Neural crest cell (in vitro differentiated cells): ENCODE results near the gene TRAPPC10. TPM values are rescaled to one million over a fixed set of nuclear protein-coding genes. Genes with fewer than 3 reads are reported as not detected.

Experiments used
- DNase-seq: peaks from one replicate; pipeline ENCODE4 v3.0.0; 2021; ENCODE audit warnings: low read depth, mixed read lengths, low spot score
- H3K27ac Mint-ChIP-seq: one replicate; pipeline ENCODE4 v1.8.0; 2021; ENCODE audit warnings: mild to moderate bottlenecking, mixed read lengths; ENCODE audit not compliant: unreplicated experiment
- H3K27me3 Mint-ChIP-seq: 2 replicates; pipeline ENCODE4 v1.8.0; 2021; ENCODE audit warnings: low read depth, mild to moderate bottlenecking, mixed read lengths
- H3K36me3 Mint-ChIP-seq: 2 replicates; pipeline ENCODE4 v1.8.0; 2021; ENCODE audit warnings: low read depth, mild to moderate bottlenecking, mixed read lengths
- H3K4me1 Mint-ChIP-seq: 2 replicates; pipeline ENCODE4 v1.8.0; 2021; ENCODE audit warnings: mixed read lengths
- H3K4me3 Mint-ChIP-seq: one replicate; pipeline ENCODE4 v1.8.0; 2021; ENCODE audit warnings: mild to moderate bottlenecking, mixed read lengths
- H3K9me3 Mint-ChIP-seq: 2 replicates; pipeline ENCODE4 v1.8.0; 2021; ENCODE audit warnings: mixed read lengths
- CTCF ChIP-seq: fragments of 200-600 bp; sonication (generic); conservative IDR thresholded peaks from 2 replicates; pipeline ENCODE4 v1.5.0; 2021; ENCODE audit warnings: antibody characterized with exemption, mild to moderate bottlenecking
- total RNA-seq: library from RNA; stranded (reverse); gene quantifications from 2 replicates; pipeline ENCODE4 v1.2.1, GENCODE V29; 2021

Gene TRAPPC10
- total RNA-seq, 1 donor from 2014 or later, result 35.1 TPM

DNA sequence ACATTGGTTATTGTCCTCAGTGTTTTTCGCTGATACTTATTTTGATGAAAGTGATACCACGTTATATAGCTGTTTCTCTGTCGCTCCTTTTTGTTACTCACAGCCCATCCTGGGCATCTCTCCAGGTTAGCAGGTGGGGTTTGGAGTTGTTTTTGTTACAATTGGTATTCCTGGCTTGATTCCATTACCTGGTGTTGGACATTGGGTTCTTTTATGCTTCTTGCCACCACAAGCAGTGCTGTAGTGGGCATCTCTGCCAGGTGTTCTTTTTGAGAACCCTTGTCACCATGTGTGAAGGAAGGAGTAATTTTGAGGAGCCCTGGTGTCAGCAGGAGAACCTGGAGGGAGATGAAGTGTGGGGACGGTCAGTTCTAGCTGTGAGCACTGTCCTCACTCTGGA, 47.6 kb downstream of the TRAPPC10 start:
- no peaks in the 10 kb centered on the region for H3K9me3 Mint-ChIP-seq
- peaks cover 2% of the 10 kb centered on the region for H3K4me1 Mint-ChIP-seq
- TF ChIP-seq CTCF, result no peak
- no peaks in the 10 kb centered on the region for H3K27me3 Mint-ChIP-seq
- DNase-seq, result no peak
- no peak overlapping the region for H3K27ac Mint-ChIP-seq
- no peak overlapping the region for H3K4me3 Mint-ChIP-seq
- H3K36me3 Mint-ChIP-seq, result no peaks in the 10 kb centered on the region

DNA sequence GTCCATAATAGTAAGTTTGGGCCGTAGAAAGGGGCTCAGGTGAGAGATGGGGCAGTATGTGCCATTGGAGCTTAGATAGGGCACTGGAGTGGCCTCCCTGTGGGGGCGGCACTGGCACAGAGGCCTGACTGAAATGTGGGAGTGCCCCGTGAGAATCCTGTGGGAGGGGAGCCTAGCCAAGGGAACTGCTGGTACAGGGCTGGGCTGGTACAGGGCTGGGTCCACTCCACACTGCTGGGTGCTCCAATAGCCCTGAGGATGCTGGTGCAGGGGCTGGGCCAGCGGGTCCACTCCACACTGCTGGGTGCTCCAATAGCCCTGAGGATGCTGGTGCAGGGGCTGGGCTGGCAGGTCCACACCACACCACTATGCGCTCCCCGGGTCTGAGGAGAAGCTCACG, 50.3 kb downstream of the TRAPPC10 start:
- H3K27me3 Mint-ChIP-seq, result no peaks in the 10 kb centered on the region
- H3K9me3 Mint-ChIP-seq, result no peaks in the 10 kb centered on the region
- H3K4me1 Mint-ChIP-seq, result peaks cover 9% of the 10 kb centered on the region
- no peaks in the 10 kb centered on the region for H3K36me3 Mint-ChIP-seq
- TF ChIP-seq CTCF, result no peak
- H3K4me3 Mint-ChIP-seq, result no peak overlapping the region
- no peak for DNase-seq
- no peak overlapping the region for H3K27ac Mint-ChIP-seq

GRCh38 chr21:44063151-44063912, 51.2 kb downstream of the TRAPPC10 start:
- no peak overlapping the region for H3K4me3 Mint-ChIP-seq

DNA sequence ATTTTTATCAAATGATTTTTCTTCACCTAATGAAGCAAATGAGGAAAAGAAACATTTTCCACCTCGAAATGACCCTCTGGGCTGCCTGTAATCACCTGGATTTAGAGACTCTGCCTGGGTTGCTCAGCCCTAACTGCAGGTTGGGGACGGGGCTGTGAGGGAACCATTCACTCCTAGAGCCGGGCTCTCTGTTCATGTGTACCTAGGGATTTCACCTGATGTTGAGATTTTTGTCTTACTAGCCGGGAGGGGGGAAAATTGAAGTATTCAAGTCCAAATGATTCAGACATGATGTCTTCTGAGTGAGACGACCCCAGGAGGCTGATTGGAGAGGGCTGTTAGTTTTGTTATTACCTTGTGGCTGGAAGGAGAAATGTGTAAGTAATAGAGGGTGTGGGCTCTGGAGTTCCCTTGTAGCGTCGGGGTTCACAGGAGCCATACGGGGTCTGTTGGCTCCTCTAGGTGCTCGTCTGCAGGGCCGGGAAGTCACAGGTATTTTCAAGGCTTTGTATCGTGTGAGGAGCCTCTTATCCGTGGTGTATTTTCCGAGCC, 52.8 kb downstream of the TRAPPC10 start:
- Mint-ChIP-seq H3K4me3 (no peak overlapping the region), H3K9me3 (no peaks in the 10 kb centered on the region), H3K4me1 (peaks cover 18% of the 10 kb centered on the region), H3K27me3 (no peaks in the 10 kb centered on the region), H3K27ac (no peak overlapping the region), H3K36me3 (peaks cover 4% of the 10 kb centered on the region)
- no peak for DNase-seq
- no peak for TF ChIP-seq CTCF

More at GRCh38 chr21:44063151-44063912, 51.2 kb downstream of the TRAPPC10 start:
- no peak for TF ChIP-seq CTCF
- Mint-ChIP-seq H3K27ac (peak overlapping the region; percentile 71), H3K36me3 (peaks cover 4% of the 10 kb centered on the region), H3K27me3 (no peaks in the 10 kb centered on the region), H3K4me1 (peaks cover 17% of the 10 kb centered on the region), H3K9me3 (no peaks in the 10 kb centered on the region)
- no peak for DNase-seq

- Mint-ChIP-seq H3K36me3 (peaks cover 4% of the 10 kb centered on the region), H3K4me3 (no peak overlapping the region), H3K27ac (peak overlapping the region; percentile 89), H3K9me3 (no peaks in the 10 kb centered on the region), H3K4me1 (peaks cover 18% of the 10 kb centered on the region), H3K27me3 (no peaks in the 10 kb centered on the region)
- no peak for TF ChIP-seq CTCF
- no peak for DNase-seq
These were observed 53.3 kb downstream of the TRAPPC10 start for GRCh38 chr21:44065428-44065827.
